ENCODE results near the gene NAP1L1. TPM values are rescaled to one million over a fixed set of nuclear protein-coding genes. Genes with fewer than 3 reads are reported as not detected.

The NAP1L1 gene
- total and polyA plus RNA-seq, 8 donors, result 69.4 to 188 (median 110) TPM

DNA sequence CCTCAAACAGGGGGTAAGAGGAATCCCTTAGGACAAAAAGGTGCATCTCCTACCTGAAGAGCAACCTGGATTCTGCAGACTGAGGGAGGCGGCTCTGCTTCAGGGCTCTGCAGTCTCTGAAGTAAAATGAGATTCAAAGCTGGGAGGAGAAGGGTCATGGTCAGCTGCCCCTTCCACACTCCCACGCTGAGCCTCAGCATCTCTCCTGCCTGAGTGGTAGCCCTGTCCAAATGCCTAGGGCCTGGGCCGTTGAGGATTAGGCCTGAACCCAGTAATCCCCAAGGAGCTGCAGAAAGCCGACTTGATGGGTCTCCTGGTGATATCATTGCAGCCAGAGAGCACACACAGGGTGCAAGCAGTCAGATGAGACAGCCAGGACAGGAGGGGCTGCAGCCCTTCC, 71.8 kb downstream of the NAP1L1 start:
- no peak for DNase-seq
- no peak for ATAC-seq
- H3K9me3 ChIP-seq, result no peaks in the 10 kb centered on the region
- H3K27me3 ChIP-seq, result no peaks in the 10 kb centered on the region
- intact Hi-C loops (cut with DNase I), result no loop called here
- H3K4me1 ChIP-seq, result peaks cover 0 to 4% (median 0%) of the 10 kb centered on the region in 3 donors
- WGBS, 2 donors, result 86 to 94% methylated on average over 4 of the region's 4 CpGs
- FAIRE-seq, result no peak
- no peaks in the 10 kb centered on the region for H3K36me3 ChIP-seq
- H3K27ac ChIP-seq, result no peak overlapping the region
- no peak overlapping the region for H3K4me3 ChIP-seq
- TF ChIP-seq, protein P1, sequence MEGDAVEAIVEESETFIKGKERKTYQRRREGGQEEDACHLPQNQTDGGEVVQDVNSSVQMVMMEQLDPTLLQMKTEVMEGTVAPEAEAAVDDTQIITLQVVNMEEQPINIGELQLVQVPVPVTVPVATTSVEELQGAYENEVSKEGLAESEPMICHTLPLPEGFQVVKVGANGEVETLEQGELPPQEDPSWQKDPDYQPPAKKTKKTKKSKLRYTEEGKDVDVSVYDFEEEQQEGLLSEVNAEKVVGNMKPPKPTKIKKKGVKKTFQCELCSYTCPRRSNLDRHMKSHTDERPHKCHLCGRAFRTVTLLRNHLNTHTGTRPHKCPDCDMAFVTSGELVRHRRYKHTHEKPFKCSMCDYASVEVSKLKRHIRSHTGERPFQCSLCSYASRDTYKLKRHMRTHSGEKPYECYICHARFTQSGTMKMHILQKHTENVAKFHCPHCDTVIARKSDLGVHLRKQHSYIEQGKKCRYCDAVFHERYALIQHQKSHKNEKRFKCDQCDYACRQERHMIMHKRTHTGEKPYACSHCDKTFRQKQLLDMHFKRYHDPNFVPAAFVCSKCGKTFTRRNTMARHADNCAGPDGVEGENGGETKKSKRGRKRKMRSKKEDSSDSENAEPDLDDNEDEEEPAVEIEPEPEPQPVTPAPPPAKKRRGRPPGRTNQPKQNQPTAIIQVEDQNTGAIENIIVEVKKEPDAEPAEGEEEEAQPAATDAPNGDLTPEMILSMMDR (IDR thresholded peaks at IDR 0.05), result no peak

DNA sequence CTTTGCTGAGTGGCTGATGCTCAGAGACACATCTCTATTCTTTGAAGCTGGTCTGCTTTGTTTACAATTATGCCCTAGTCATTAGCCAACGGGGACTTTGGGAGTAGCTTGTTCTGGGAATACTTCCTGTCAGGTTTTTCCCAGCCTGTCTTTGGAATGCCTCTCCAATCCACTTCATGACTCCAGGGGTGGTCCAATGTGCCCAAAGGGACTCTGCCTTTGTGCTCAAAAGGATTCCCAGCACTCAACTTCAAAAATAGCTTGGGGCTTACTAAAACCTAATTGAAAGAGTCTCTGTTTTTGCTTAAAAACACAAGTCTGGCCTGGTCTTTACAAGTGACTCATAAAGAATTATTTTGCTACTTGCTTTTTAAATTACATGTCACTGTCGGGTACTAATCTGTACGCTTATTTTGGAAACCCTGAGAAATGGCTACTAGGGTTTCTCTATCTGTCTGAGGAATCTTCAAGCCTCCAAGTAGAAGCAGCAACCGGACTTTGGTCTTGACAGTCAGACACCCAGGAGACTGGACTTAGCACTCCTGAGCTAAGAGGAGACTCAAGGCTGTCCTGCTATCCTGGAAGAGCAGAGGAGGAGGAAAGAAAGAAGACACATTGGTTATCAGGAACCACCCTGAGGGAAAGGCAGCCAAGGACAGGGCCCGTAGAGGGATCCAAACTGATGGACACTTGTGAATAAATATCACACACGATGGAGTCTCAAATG, 73.6 kb downstream of the NAP1L1 start:
- intact Hi-C loops (cut with DNase I), result no loop called here
- WGBS, 2 donors, result 87 to 94% methylated on average over 6 of the region's 6 CpGs
- FAIRE-seq, result no peak

DNA sequence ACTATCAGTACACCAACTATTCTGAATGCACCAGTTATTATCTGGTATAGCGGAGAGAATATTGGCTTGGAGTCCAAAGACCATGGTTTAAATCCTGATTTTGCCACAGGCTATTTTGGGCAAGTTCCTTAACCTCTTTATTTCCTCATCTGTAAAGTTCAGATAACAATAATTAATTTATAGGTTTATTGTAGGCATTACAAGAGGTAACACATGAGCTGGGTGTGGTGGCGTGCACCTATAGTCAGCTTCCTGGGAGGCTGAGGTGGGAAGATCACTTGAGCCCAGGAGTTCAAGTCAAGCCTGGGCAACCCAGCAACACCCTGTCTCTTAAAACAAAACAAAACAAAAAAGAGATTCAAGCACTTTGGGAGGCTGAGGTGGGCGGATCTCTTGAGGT, 76.1 kb downstream of the NAP1L1 start:
- Histone ChIP-seq H3K4me1 (peaks cover 0 to 4% (median 0%) of the 10 kb centered on the region in 3 donors), H3K27me3 (no peaks in the 10 kb centered on the region), H3K9me3 (no peaks in the 10 kb centered on the region), H3K36me3 (no peaks in the 10 kb centered on the region), H3K4me3 (no peak overlapping the region), H3K27ac (no peak overlapping the region)
- 86 to 88% methylated on average over 3 of the region's 3 CpGs for WGBS, 2 donors
- intact Hi-C loops (cut with DNase I), result no loop called here
- TF ChIP-seq, protein P1 (IDR thresholded peaks at IDR 0.05), result no peak
- ATAC-seq, result no peak
- no peak for FAIRE-seq
- DNase-seq, result no peak

More for the DNA sequence above, 73.6 kb downstream of the NAP1L1 start:
- Histone ChIP-seq H3K27me3 (no peaks in the 10 kb centered on the region), H3K4me3 (no peak overlapping the region), H3K27ac (no peak overlapping the region), H3K36me3 (no peaks in the 10 kb centered on the region), H3K4me1 (peaks cover 0 to 4% (median 0%) of the 10 kb centered on the region in 3 donors), H3K9me3 (no peaks in the 10 kb centered on the region)
- DNase-seq, result no peak
- ATAC-seq, result no peak
- TF ChIP-seq, protein P1 (IDR thresholded peaks at IDR 0.05), result no peak

DNA sequence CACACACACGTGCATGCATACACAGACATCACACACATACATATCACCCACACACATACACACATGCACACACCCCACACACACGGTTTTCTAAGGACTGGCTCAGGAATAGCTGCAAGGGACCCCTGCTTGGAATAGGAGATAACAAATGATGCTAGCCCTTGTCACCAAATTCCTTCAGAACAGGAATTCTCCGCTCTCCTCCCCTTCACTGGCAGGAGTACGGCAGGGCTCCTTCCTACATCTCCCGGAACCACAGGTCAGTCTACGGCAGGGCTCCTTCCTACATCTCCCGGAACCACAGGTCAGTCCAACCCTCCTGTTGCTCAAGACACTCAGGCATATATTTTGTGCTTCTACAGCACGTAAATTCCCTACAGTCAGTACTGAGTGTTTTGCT, 76.8 kb downstream of the NAP1L1 start:
- Histone ChIP-seq H3K27me3 (no peaks in the 10 kb centered on the region), H3K4me1 (peaks cover 0 to 4% (median 0%) of the 10 kb centered on the region in 3 donors), H3K27ac (no peak overlapping the region), H3K36me3 (no peaks in the 10 kb centered on the region), H3K9me3 (no peaks in the 10 kb centered on the region), H3K4me3 (no peak overlapping the region)
- TF ChIP-seq, protein P1 (IDR thresholded peaks at IDR 0.05), result no peak
- ATAC-seq (no peak), DNase-seq (no peak), FAIRE-seq (no peak)
- intact Hi-C loops (cut with DNase I), result no loop called here
- 87 to 92% methylated on average over 8 of the region's 8 CpGs for WGBS, 2 donors

Data from pancreas (tissue), 10 donors.